Measurements from ENCODE around the gene GPC3. TPM values are rescaled to one million over a fixed set of nuclear protein-coding genes. Genes with fewer than 3 reads are reported as not detected.

GPC3 gene
- total RNA-seq, 1 donor from 2014 or later = 0.26 TPM

DNA sequence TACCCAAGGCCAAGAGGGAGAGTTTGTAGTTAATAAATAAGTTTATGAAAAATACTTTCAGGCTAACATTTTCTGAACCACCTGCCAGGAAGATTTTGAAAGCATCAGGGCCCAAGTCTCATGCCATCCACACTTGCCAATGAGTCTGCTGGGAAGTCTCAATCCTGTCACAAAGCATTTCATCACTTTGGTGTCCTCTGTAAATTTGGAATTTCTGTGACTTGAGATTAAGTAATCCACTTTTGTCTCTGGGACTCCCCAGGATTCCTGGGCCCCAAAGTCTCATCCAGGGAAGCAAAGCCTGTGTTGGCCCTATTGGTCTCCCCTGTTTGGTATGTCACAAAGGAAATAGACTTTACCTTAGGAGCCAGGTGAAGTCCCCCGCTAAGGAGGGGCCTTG, 470.9 kb downstream of the GPC3 start:
- DNase-seq (ENCODE audit: low read depth) (no peak), FAIRE-seq (no peak)
- Histone ChIP-seq H3K36me3 (ENCODE audit: control insufficient read depth, insufficient read depth, low read length) (no peaks in the 10 kb centered on the region), H3K27me3 (ENCODE audit: control insufficient read depth, insufficient read depth, low read length) (no peaks in the 10 kb centered on the region), H3K4me3 (ENCODE audit: low read depth, low read length) (no peak overlapping the region)
- TF ChIP-seq, protein P1, sequence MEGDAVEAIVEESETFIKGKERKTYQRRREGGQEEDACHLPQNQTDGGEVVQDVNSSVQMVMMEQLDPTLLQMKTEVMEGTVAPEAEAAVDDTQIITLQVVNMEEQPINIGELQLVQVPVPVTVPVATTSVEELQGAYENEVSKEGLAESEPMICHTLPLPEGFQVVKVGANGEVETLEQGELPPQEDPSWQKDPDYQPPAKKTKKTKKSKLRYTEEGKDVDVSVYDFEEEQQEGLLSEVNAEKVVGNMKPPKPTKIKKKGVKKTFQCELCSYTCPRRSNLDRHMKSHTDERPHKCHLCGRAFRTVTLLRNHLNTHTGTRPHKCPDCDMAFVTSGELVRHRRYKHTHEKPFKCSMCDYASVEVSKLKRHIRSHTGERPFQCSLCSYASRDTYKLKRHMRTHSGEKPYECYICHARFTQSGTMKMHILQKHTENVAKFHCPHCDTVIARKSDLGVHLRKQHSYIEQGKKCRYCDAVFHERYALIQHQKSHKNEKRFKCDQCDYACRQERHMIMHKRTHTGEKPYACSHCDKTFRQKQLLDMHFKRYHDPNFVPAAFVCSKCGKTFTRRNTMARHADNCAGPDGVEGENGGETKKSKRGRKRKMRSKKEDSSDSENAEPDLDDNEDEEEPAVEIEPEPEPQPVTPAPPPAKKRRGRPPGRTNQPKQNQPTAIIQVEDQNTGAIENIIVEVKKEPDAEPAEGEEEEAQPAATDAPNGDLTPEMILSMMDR (IDR thresholded peaks at IDR 0.05; ENCODE audit: insufficient read depth, low read length, severe bottlenecking) = no peak

DNA sequence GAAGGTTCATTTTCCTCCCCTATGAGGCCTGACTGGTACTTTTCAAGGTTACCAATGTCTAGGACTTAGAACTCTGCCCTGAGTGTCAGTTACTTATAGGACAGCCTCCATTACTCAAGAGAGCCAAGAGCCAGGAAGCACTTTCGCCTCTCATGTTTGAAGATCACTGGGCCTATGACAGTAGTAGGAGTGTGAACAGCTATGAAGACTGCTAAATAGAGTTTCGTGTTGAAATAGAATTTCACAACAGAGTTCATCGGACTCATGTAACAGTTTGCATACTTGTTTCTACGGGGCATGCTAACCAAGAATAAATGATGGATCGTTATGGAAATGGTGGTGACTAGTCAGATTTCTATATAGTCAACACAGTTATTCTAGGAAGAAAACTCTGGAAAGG, 472.3 kb downstream of the GPC3 start:
- DNase-seq (ENCODE audit: low read depth) = no peak
- H3K27me3 ChIP-seq (ENCODE audit: control insufficient read depth, insufficient read depth, low read length) = no peaks in the 10 kb centered on the region
- TF ChIP-seq, protein P1 (IDR thresholded peaks at IDR 0.05; ENCODE audit: insufficient read depth, low read length, severe bottlenecking) = no peak
- no peak for FAIRE-seq
- H3K36me3 ChIP-seq (ENCODE audit: control insufficient read depth, insufficient read depth, low read length) = no peaks in the 10 kb centered on the region
- no peak overlapping the region for H3K4me3 ChIP-seq (ENCODE audit: low read depth, low read length)

- TF ChIP-seq, protein P1 (IDR thresholded peaks at IDR 0.05; ENCODE audit: insufficient read depth, low read length, severe bottlenecking) = no peak
- Histone ChIP-seq H3K4me3 (ENCODE audit: low read depth, low read length) (no peak overlapping the region), H3K36me3 (ENCODE audit: control insufficient read depth, insufficient read depth, low read length) (no peaks in the 10 kb centered on the region), H3K27me3 (ENCODE audit: control insufficient read depth, insufficient read depth, low read length) (no peaks in the 10 kb centered on the region)
- FAIRE-seq (no peak), DNase-seq (ENCODE audit: low read depth) (no peak)
Observed at GRCh38 chrX:133511041-133511440, 474.4 kb downstream of the GPC3 start.

GRCh38 chrX:133497356-133497755, 488.0 kb downstream of the GPC3 start:
- Histone ChIP-seq H3K36me3 (ENCODE audit: control insufficient read depth, insufficient read depth, low read length) (no peaks in the 10 kb centered on the region), H3K27me3 (ENCODE audit: control insufficient read depth, insufficient read depth, low read length) (no peaks in the 10 kb centered on the region), H3K4me3 (ENCODE audit: low read depth, low read length) (no peak overlapping the region)
- TF ChIP-seq, protein P1 (IDR thresholded peaks at IDR 0.05; ENCODE audit: insufficient read depth, low read length, severe bottlenecking) = no peak
- FAIRE-seq (no peak), DNase-seq (ENCODE audit: low read depth) (no peak)

- Histone ChIP-seq H3K36me3 (ENCODE audit: control insufficient read depth, insufficient read depth, low read length) (no peaks in the 10 kb centered on the region), H3K4me3 (ENCODE audit: low read depth, low read length) (no peak overlapping the region), H3K27me3 (ENCODE audit: control insufficient read depth, insufficient read depth, low read length) (no peaks in the 10 kb centered on the region)
- TF ChIP-seq, protein P1 (IDR thresholded peaks at IDR 0.05; ENCODE audit: insufficient read depth, low read length, severe bottlenecking) = no peak
- FAIRE-seq (no peak), DNase-seq (ENCODE audit: low read depth) (no peak)
Observed at GRCh38 chrX:133495464-133496391, 489.7 kb downstream of the GPC3 start.

Data from bronchial epithelial cell (primary cell).